Left lung (tissue), 10 donors: ENCODE measurements around the gene IFTAP. TPM values are rescaled to one million over a fixed set of nuclear protein-coding genes. Genes with fewer than 3 reads are reported as not detected.

Source experiments
- ATAC-seq: fragments of 200-7000 bp; cut with Tn5 transposase; one replicate; pipeline ENCODE4 v1.9.1; 2020; ENCODE audit warnings: moderate library complexity
- DNase-seq, 4 donors: peaks; one replicate each; pipeline ENCODE4 v3.0.0-alpha.2; 2013 to 2020
- H3K27ac ChIP-seq, 2 donors: fragments of 200-600 bp; sonication (generic) in 1 of 2; one replicate each; pipeline versions ENCODE4 v1.5.0 to v1.8.0; 2020 to 2021
- H3K27me3 ChIP-seq, 2 donors: fragments of 200-600 bp; sonication (generic) in 1 of 2; one replicate each; pipeline versions ENCODE4 v1.5.0 to v1.8.0; 2020 to 2021
- H3K36me3 ChIP-seq, 2 donors: fragments of 200-600 bp; sonication (generic) in 1 of 2; one replicate each; pipeline versions ENCODE4 v1.5.0 to v1.8.0; 2020 to 2021
- H3K4me1 ChIP-seq, 2 donors: fragments of 200-600 bp; one replicate each; pipeline ENCODE4 v1.8.0; 2021
- H3K4me3 ChIP-seq, 2 donors: fragments of 200-600 bp; sonication (generic) in 1 of 2; one replicate each; pipeline versions ENCODE4 v1.5.0 to v1.8.0; 2020 to 2021; ENCODE audit warnings: mild to moderate bottlenecking in 1 of 2
- H3K9me3 ChIP-seq, 2 donors: fragments of 200-600 bp; sonication (generic) in 1 of 2; one replicate each; pipeline versions ENCODE4 v1.5.0 to v1.8.0; 2020 to 2021
- CTCF ChIP-seq, 2 donors: fragments of 200-600 bp; sonication (generic) in 1 of 2; IDR thresholded peaks; one replicate each; pipeline versions ENCODE4 v1.5.0 to v1.8.0; 2021; ENCODE audit warnings: antibody characterized with exemption in 2 of 2
- intact Hi-C, 2 donors: fragments of 100-400 bp; cut with DNase I; formaldehyde crosslinking; loops; one replicate each; pipeline versions ENCODE4 v1.11.2 to v1.14.2; 2022
- polyA plus RNA-seq, 6 donors: library from polyadenylated mRNA; unstranded; fragments of 120-200 nt; gene quantifications; one replicate each; pipeline ENCODE4 v1.2.1, GENCODE V29; 2013; ENCODE audit not compliant: insufficient read length in 6 of 6
- total RNA-seq, 2 donors: library from RNA; stranded (reverse); fragmentation: NEBNext Ultra II Directional; extraction: Animal tissue kit (Norgen Biotek cat#: 25700); gene quantifications; one replicate each; pipeline ENCODE4 v1.2.1, GENCODE V29; 2021
- donor health status: DM: no; HTN: yes; CAD: no.
- donor health status: DM: no; HTN: no; CAD: no.

Gene IFTAP
- total and polyA plus RNA-seq, 8 donors = 11.8 to 53.9 (median 48.4) TPM

GRCh38 chr11:36578458-36578857, 15.8 kb upstream of the IFTAP start:
- Histone ChIP-seq H3K4me3 (no peak overlapping the region), H3K4me1 (no peaks in the 10 kb centered on the region), H3K9me3 (peaks cover 0 to 5% of the 10 kb centered on the region in 2 donors), H3K36me3 (no peaks in the 10 kb centered on the region), H3K27me3 (no peaks in the 10 kb centered on the region), H3K27ac (no peak overlapping the region)
- ATAC-seq = no peak
- DNase-seq = no peak
- intact Hi-C loops = no loop called here
- TF ChIP-seq CTCF (IDR thresholded peaks at IDR 0.05) = no peak

- DNase-seq (no peak), ATAC-seq (no peak)
- H3K27ac ChIP-seq = no peak overlapping the region
- no peaks in the 10 kb centered on the region for H3K27me3 ChIP-seq
- no peak overlapping the region for H3K4me3 ChIP-seq
- no peaks in the 10 kb centered on the region for H3K36me3 ChIP-seq
- no peak for TF ChIP-seq CTCF (IDR thresholded peaks at IDR 0.05)
- intact Hi-C loops = no loop called here
- no peaks in the 10 kb centered on the region for H3K4me1 ChIP-seq
- H3K9me3 ChIP-seq = peaks cover 0 to 5% of the 10 kb centered on the region in 2 donors
Measured at GRCh38 chr11:36581536-36581935, 12.8 kb upstream of the IFTAP start.

- no peak for TF ChIP-seq CTCF (IDR thresholded peaks at IDR 0.05)
- no peak for ATAC-seq
- no peak overlapping the region for H3K4me3 ChIP-seq
- no peak for DNase-seq
- H3K27ac ChIP-seq = no peak overlapping the region
- peaks cover 0 to 7% of the 10 kb centered on the region in 2 donors for H3K27me3 ChIP-seq
- intact Hi-C loops = no loop called here
- H3K9me3 ChIP-seq = peaks cover 0 to 5% of the 10 kb centered on the region in 2 donors
- H3K36me3 ChIP-seq = no peaks in the 10 kb centered on the region
- no peaks in the 10 kb centered on the region for H3K4me1 ChIP-seq
Measured at GRCh38 chr11:36583667-36584066, 10.6 kb upstream of the IFTAP start.

GRCh38 chr11:36586543-36586942, 7.8 kb upstream of the IFTAP start:
- no peak overlapping the region for H3K27ac ChIP-seq
- no peak for TF ChIP-seq CTCF (IDR thresholded peaks at IDR 0.05)
- intact Hi-C loops = no loop called here
- ATAC-seq (no peak), DNase-seq (no peak)
- H3K27me3 ChIP-seq = peaks cover 10 to 30% of the 10 kb centered on the region in 2 donors
- H3K9me3 ChIP-seq = peaks cover 0 to 2% of the 10 kb centered on the region in 2 donors
- no peaks in the 10 kb centered on the region for H3K36me3 ChIP-seq
- no peaks in the 10 kb centered on the region for H3K4me1 ChIP-seq
- no peak overlapping the region for H3K4me3 ChIP-seq

GRCh38 chr11:36588099-36588498, 6.2 kb upstream of the IFTAP start:
- Histone ChIP-seq H3K9me3 (no peaks in the 10 kb centered on the region), H3K4me1 (no peaks in the 10 kb centered on the region), H3K36me3 (no peaks in the 10 kb centered on the region), H3K4me3 (no peak overlapping the region), H3K27me3 (peaks cover 10 to 41% of the 10 kb centered on the region in 2 donors), H3K27ac (no peak overlapping the region)
- ATAC-seq (no peak), DNase-seq (no peak)
- TF ChIP-seq CTCF (IDR thresholded peaks at IDR 0.05) = no peak
- intact Hi-C loops = no loop called here
